Measurements from ENCODE around the gene ADGRG3.

GRCh38 chr16:57701759-57702371 is 33.8 kb downstream of the ADGRG3 start:
- no peak for TF ChIP-seq CTCF (IDR thresholded peaks at IDR 0.05)
- no peak for TF ChIP-seq POLR2A (IDR thresholded peaks at IDR 0.05)
